Stomach (tissue), 9 donors: ENCODE measurements around the gene SERPINF2. TPM values are rescaled to one million over a fixed set of nuclear protein-coding genes. Genes with fewer than 3 reads are reported as not detected.
"Not testable (repeated sequence)": the region's sequence is repeated elsewhere in the genome, so short reads cannot be mapped to it uniquely, and the experiment has no call there.

ENCODE experiments used
- DNase-seq, 2 donors: peaks; one replicate each; pipeline versions ENCODE4 v3.0.0 to v3.0.0-alpha.2; 2013 to 2019
- H3K27ac ChIP-seq, 5 donors: fragments of 200-600 bp in 4 of 5; sonication (generic) in 4 of 5; one replicate each; pipeline ENCODE4 v1.5.1; 2013 to 2019; ENCODE audit warnings: mild to moderate bottlenecking in 1 of 5, moderate library complexity in 1 of 5
- H3K27me3 ChIP-seq, 3 donors: fragments of 200-600 bp; sonication (generic); one replicate each; pipeline ENCODE4 v1.5.1; 2017 to 2019; ENCODE audit warnings: mixed run types in 1 of 3
- H3K36me3 ChIP-seq, 4 donors: fragments of 200-600 bp; sonication (generic); 1 replicate in 3 of 4; 2 replicates in 1 of 4; pipeline ENCODE4 v1.5.1; 2016 to 2019
- H3K4me1 ChIP-seq, 4 donors: fragments of 200-600 bp; sonication (generic); one replicate each; pipeline ENCODE4 v1.5.1; 2016 to 2019
- H3K4me3 ChIP-seq, 4 donors: fragments of 200-600 bp; sonication (generic) in 3 of 4; one replicate each; pipeline ENCODE4 v1.5.1; 2016 to 2019; ENCODE audit warnings: mild to moderate bottlenecking in 1 of 4
- H3K9me3 ChIP-seq, 4 donors: fragments of 200-600 bp; sonication (generic); one replicate each; pipeline ENCODE4 v1.5.1; 2016 to 2019
- EP300 ChIP-seq: sonication (generic); formaldehyde crosslinking; IDR thresholded peaks from one replicate; pipeline ENCODE4 v1.6.1; 2017; ENCODE audit warnings: antibody characterized with exemption
- POLR2A ChIP-seq, 4 donors: fragments of 450-650 bp; IDR thresholded peaks; one replicate each; pipeline ENCODE4 v1.6.1; 2016; ENCODE audit warnings: antibody characterized with exemption in 4 of 4, control low read depth in 2 of 4, mild to moderate bottlenecking in 1 of 4, moderate library complexity in 1 of 4
- POLR2AphosphoS5 ChIP-seq, 3 donors: sonication (generic); formaldehyde crosslinking; IDR thresholded peaks; one replicate each; pipeline ENCODE4 v1.6.1; 2016; ENCODE audit warnings: antibody characterized with exemption in 3 of 3
- WGBS, 5 donors: extraction: QIAGEN DNeasy Blood & Tissue Kit in 3 of 5; methylation state at CpG; one replicate each; pipeline versions ENCODE4 v1.1.5 to v1.1.7; 2013 to 2018; 5-methylcytosine and 5-hydroxymethylcytosine counted together
- intact Hi-C: fragments of 100-400 bp; cut with DNase I; formaldehyde crosslinking; loops from one replicate; pipeline ENCODE4 v1.15.1; 2023; ENCODE audit warnings: low total_unique reads
- polyA plus RNA-seq, 3 donors: library from polyadenylated mRNA; stranded (reverse); fragments of 200-250 nt; gene quantifications; one replicate each; pipeline ENCODE4 v1.2.3, GENCODE V29; 2013
- total RNA-seq, 5 donors: library from RNA; depleted of rRNA; stranded (reverse); fragments of >200 nt; gene quantifications; one replicate each; pipeline versions ENCODE4 v1.1.0 to v1.2.3, GENCODE V29; 2014 to 2016
- TF ChIP-seq, protein P1 (sequence below), 7 experiments: fragments of 450-650 bp in 4 of 7; fragments of 200-600 bp in 3 of 7; sonication (generic) in 3 of 7; IDR thresholded peaks; one replicate each; pipeline ENCODE4 v1.5.1; 2016 to 2019; ENCODE audit warnings: antibody characterized with exemption in 7 of 7, control low read depth in 2 of 7, mild to moderate bottlenecking in 1 of 7
- donor health status: healthy with polysubstance abuse.
- donor health status: Bipolar disorder and iron deficiency.
- donor health status: healthy.

Gene SERPINF2
- total and polyA plus RNA-seq, 8 donors: 0.45 to 5.2 (median 1.3) TPM

GRCh38 chr17:1735834-1736347, 6.8 kb upstream of the SERPINF2 start:
- Histone ChIP-seq H3K9me3 (no peaks in the 10 kb centered on the region), H3K36me3 (peaks cover 34 to 75% (median 69%) of the 10 kb centered on the region in 4 donors), H3K27me3 (no peaks in the 10 kb centered on the region), H3K27ac (peak overlapping the region in 2 of 5 donors; percentile 5 to 50), H3K4me1 (peaks cover 3 to 26% (median 19%) of the 10 kb centered on the region in 4 donors), H3K4me3 (no peak overlapping the region)
- intact Hi-C loops: no loop called here
- peak in 1 of 2 donors; percentile 3 for DNase-seq
- WGBS, 5 donors: 89 to 97% (median 91%) methylated on average over 14 to 17 of the region's 17 CpGs
- TF ChIP-seq, protein P1, sequence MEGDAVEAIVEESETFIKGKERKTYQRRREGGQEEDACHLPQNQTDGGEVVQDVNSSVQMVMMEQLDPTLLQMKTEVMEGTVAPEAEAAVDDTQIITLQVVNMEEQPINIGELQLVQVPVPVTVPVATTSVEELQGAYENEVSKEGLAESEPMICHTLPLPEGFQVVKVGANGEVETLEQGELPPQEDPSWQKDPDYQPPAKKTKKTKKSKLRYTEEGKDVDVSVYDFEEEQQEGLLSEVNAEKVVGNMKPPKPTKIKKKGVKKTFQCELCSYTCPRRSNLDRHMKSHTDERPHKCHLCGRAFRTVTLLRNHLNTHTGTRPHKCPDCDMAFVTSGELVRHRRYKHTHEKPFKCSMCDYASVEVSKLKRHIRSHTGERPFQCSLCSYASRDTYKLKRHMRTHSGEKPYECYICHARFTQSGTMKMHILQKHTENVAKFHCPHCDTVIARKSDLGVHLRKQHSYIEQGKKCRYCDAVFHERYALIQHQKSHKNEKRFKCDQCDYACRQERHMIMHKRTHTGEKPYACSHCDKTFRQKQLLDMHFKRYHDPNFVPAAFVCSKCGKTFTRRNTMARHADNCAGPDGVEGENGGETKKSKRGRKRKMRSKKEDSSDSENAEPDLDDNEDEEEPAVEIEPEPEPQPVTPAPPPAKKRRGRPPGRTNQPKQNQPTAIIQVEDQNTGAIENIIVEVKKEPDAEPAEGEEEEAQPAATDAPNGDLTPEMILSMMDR (IDR thresholded peaks at IDR 0.05): no peak
- no peak for TF ChIP-seq POLR2AphosphoS5 (IDR thresholded peaks at IDR 0.05)
- TF ChIP-seq POLR2A (IDR thresholded peaks at IDR 0.05): no peak
- no peak for TF ChIP-seq EP300

- Histone ChIP-seq H3K4me1 (peaks cover 0 to 22% (median 16%) of the 10 kb centered on the region in 4 donors), H3K4me3 (no peak overlapping the region), H3K27me3 (no peaks in the 10 kb centered on the region), H3K9me3 (no peaks in the 10 kb centered on the region), H3K36me3 (peaks cover 31 to 68% (median 62%) of the 10 kb centered on the region in 4 donors), H3K27ac (peak overlapping the region in 2 of 5 donors; percentile 5 to 50)
- intact Hi-C loops: no loop called here
- DNase-seq: peak; percentile 46 to 79
- 61 to 77% (median 71%) methylated on average over 19 to 25 of the region's 25 CpGs for WGBS, 5 donors
- TF ChIP-seq POLR2AphosphoS5 (IDR thresholded peaks at IDR 0.05) (no peak), EP300 (no peak), POLR2A (IDR thresholded peaks at IDR 0.05) (no peak)
- TF ChIP-seq, protein P1 (IDR thresholded peaks at IDR 0.05): no peak
Observed at GRCh38 chr17:1736348-1737281, 6.1 kb upstream of the SERPINF2 start.

GRCh38 chr17:1737531-1738291, 5.0 kb upstream of the SERPINF2 start:
- H3K4me3 ChIP-seq: no peak overlapping the region
- TF ChIP-seq EP300 (no peak), POLR2AphosphoS5 (IDR thresholded peaks at IDR 0.05) (no peak), POLR2A (IDR thresholded peaks at IDR 0.05) (no peak)
- TF ChIP-seq, protein P1 (IDR thresholded peaks at IDR 0.05): no peak
- H3K36me3 ChIP-seq: peaks cover 25 to 59% (median 55%) of the 10 kb centered on the region in 4 donors
- H3K4me1 ChIP-seq: peaks cover 0 to 22% (median 16%) of the 10 kb centered on the region in 4 donors
- peak overlapping the region in 1 of 5 donors; percentile 50 for H3K27ac ChIP-seq
- H3K9me3 ChIP-seq: no peaks in the 10 kb centered on the region
- no peak for DNase-seq
- 87 to 95% (median 92%) methylated on average over 20 to 21 of the region's 21 CpGs for WGBS, 5 donors
- intact Hi-C loops: no loop called here
- no peaks in the 10 kb centered on the region for H3K27me3 ChIP-seq

DNA sequence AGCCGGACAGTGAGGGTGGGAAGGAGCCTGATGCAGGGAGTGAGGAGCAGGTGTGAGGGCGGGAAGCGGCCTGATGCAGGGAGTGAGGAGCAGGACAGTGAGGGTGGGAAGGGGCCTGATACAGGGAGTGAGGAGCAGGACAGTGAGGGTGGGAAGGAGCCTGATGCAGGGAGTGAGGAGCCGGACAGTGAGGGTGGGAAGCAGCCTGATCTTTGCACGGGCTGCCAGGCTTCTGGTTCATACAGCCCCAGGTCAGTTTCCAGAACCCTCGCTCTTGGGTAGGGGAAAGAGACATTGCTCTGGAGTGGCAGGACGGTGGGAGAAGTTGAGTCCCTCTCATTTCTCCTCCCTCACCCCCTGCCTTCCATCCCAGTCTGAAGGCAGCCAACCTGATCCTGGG, 772 bp upstream of the SERPINF2 start:
- DNase-seq, H3K27ac ChIP-seq, H3K9me3 ChIP-seq, H3K4me3 ChIP-seq, intact Hi-C loops, H3K27me3 ChIP-seq: not testable (repeated sequence)
- peaks cover 0 to 18% (median 15%) of the 10 kb centered on the region in 4 donors for H3K36me3 ChIP-seq
- peaks cover 1 to 14% (median 5%) of the 10 kb centered on the region in 4 donors for H3K4me1 ChIP-seq
- WGBS, 5 donors: 80 to 90% (median 87%) methylated on average over 7 of the region's 7 CpGs
